T-helper 1 cell (primary cell): Measurements from ENCODE around the gene ETFA.

Experiments
- DNase-seq, 5 donors: peaks; one replicate each; pipeline ENCODE4 v3.0.0-alpha.2; 2012 to 2020

The ETFA gene

GRCh38 chr15:76192715-76193114 is 118.6 kb downstream of the ETFA start:
- no peak for DNase-seq

GRCh38 chr15:76191539-76192244 is 119.6 kb downstream of the ETFA start:
- DNase-seq: no peak

- DNase-seq: peak in 4 of 5 donors; percentile 40 to 76 (median 48)
Observed at GRCh38 chr15:76190751-76191538, 120.3 kb downstream of the ETFA start.

- DNase-seq: no peak
Observed at GRCh38 chr15:76190070-76190564, 121.2 kb downstream of the ETFA start.

GRCh38 chr15:76189106-76189505 is 122.2 kb downstream of the ETFA start:
- no peak for DNase-seq

GRCh38 chr15:76187163-76187562 is 124.1 kb downstream of the ETFA start:
- no peak for DNase-seq

GRCh38 chr15:76185716-76186115 is 125.6 kb downstream of the ETFA start:
- peak in 1 of 5 donors; percentile 36 for DNase-seq

GRCh38 chr15:76184650-76185035 is 126.6 kb downstream of the ETFA start:
- DNase-seq: no peak

GRCh38 chr15:76183930-76184649 is 127.2 kb downstream of the ETFA start:
- DNase-seq: no peak

GRCh38 chr15:76181705-76182107 is 129.6 kb downstream of the ETFA start:
- DNase-seq: peak in 1 of 5 donors; percentile 91

- no peak for DNase-seq
Observed at GRCh38 chr15:76180321-76180720, 130.9 kb downstream of the ETFA start.

- DNase-seq: no peak
Observed at GRCh38 chr15:76179023-76179422, 132.2 kb downstream of the ETFA start.

- no peak for DNase-seq
Observed at GRCh38 chr15:76178296-76179000, 132.8 kb downstream of the ETFA start.

GRCh38 chr15:76177491-76178040 is 133.7 kb downstream of the ETFA start:
- no peak for DNase-seq

- DNase-seq: no peak
Observed at GRCh38 chr15:76176487-76177085, 134.7 kb downstream of the ETFA start.

- DNase-seq: no peak
Observed at GRCh38 chr15:76176059-76176458, 135.2 kb downstream of the ETFA start.

GRCh38 chr15:76175442-76175841 is 135.8 kb downstream of the ETFA start:
- DNase-seq: no peak

- no peak for DNase-seq
Observed at GRCh38 chr15:76174654-76175053, 136.6 kb downstream of the ETFA start.

GRCh38 chr15:76173317-76173834 is 137.9 kb downstream of the ETFA start:
- DNase-seq: no peak

GRCh38 chr15:76172782-76173181 is 138.5 kb downstream of the ETFA start:
- DNase-seq: no peak

- no peak for DNase-seq
Observed at GRCh38 chr15:76169911-76170800, 141.1 kb downstream of the ETFA start.
